Measurements from ENCODE around the gene MEIOB.

GRCh38 chr16:1817716-1818115 is 54.2 kb downstream of the MEIOB start:
- TF ChIP-seq BCL11A (tag by site-specific recombination; IDR thresholded peaks at IDR 0.05; ENCODE audit: low read depth) (no peak), ZBTB17 (tag by site-specific recombination; IDR thresholded peaks at IDR 0.05) (no peak), ZBTB7A (tag by site-specific recombination; IDR thresholded peaks at IDR 0.05; ENCODE audit: low read depth) (no peak), KLF7 (tag by site-specific recombination; IDR thresholded peaks at IDR 0.05; ENCODE audit: borderline replicate concordance) (no peak), CTCF (tag by site-specific recombination; IDR thresholded peaks at IDR 0.05) (no peak), ZIC2 (tag by site-specific recombination; IDR thresholded peaks at IDR 0.05) (no peak), REST (tag by site-specific recombination; IDR thresholded peaks at IDR 0.05) (no peak), ZNF274 (IDR thresholded peaks at IDR 0.05; ENCODE audit: low read length) (no peak), ZNF274 (tag by site-specific recombination; IDR thresholded peaks at IDR 0.05; ENCODE audit: borderline replicate concordance) (no peak), ZNF121 (tag by site-specific recombination; IDR thresholded peaks at IDR 0.05) (no peak), ZNF2 (tag by site-specific recombination; IDR thresholded peaks at IDR 0.05) (no peak), YY1 (tag by site-specific recombination; IDR thresholded peaks at IDR 0.05) (no peak), ZSCAN5A (tag by site-specific recombination; IDR thresholded peaks at IDR 0.05) (no peak), HOXA7 (CRISPR knock-in tag; IDR thresholded peaks at IDR 0.05; ENCODE audit: borderline replicate concordance) (no peak), ZNF510 (tag by site-specific recombination; IDR thresholded peaks at IDR 0.05; ENCODE audit: insufficient replicate concordance) (no peak)
